NT2/D1 (cell line): ENCODE measurements around the gene UCK2.

Source experiments
- DNase-seq: peaks from one replicate; pipeline ENCODE4 v3.0.0-alpha.2; 2011; ENCODE audit warnings: low read depth, low spot score
- H3K27me3 ChIP-seq: 2 replicates; pipeline ENCODE4 v1.6.0; 2011; ENCODE audit warnings: mild to moderate bottlenecking; ENCODE audit not compliant: insufficient read length, insufficient read depth
- H3K36me3 ChIP-seq: 2 replicates; pipeline ENCODE4 v1.6.1; 2011; ENCODE audit warnings: mild to moderate bottlenecking, low read length, mixed read lengths; ENCODE audit not compliant: insufficient read depth, insufficient read length
- H3K4me1 ChIP-seq: 2 replicates; pipeline ENCODE4 v1.5.1; 2011; ENCODE audit not compliant: insufficient read depth, insufficient read length
- H3K4me3 ChIP-seq: 2 replicates; pipeline ENCODE4 v1.5.1; 2011; ENCODE audit warnings: low read depth; ENCODE audit not compliant: insufficient read length
- H3K9ac ChIP-seq: 2 replicates; pipeline ENCODE4 v1.6.0; 2011; ENCODE audit warnings: low read depth; ENCODE audit not compliant: insufficient read length
- H3K9me3 ChIP-seq: 2 replicates; pipeline ENCODE4 v1.5.1; 2011; ENCODE audit warnings: mild to moderate bottlenecking, low read length; ENCODE audit not compliant: insufficient read depth
- SUZ12 ChIP-seq: IDR thresholded peaks from 2 replicates; pipeline ENCODE4 v1.6.1; 2011; ENCODE audit not compliant: insufficient read length, insufficient read depth; ENCODE audit errors: extremely low read depth
- YY1 ChIP-seq: IDR thresholded peaks from 2 replicates; pipeline ENCODE4 v1.6.1; 2011; ENCODE audit not compliant: insufficient read length, insufficient read depth
- ZNF274 ChIP-seq: IDR thresholded peaks from 2 replicates; pipeline ENCODE4 v1.6.1; 2011; ENCODE audit warnings: mild to moderate bottlenecking, low read depth, low read length

The UCK2 gene

DNA sequence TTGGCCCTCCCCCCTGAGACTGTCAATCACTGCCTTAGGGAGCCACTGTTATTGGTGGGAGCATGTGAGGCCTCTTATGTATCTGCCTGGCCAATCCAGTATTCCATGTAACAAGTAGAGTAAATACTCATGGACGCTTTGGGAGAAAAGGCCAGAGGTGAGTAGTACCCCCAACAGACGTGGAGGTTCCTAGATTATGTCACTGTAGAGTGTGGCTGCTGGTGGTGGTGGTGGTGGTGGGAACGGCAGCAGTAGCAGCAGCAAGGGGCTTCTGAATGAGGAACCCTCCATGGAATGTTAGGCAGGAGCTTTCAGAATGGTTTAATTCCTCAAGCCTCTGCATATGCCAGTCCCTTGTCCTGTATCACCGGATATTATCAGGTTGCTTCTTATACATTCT lies 118.5 kb downstream of the UCK2 start:
- TF ChIP-seq ZNF274 (no peak), SUZ12 (no peak), YY1 (no peak)
- H3K27me3 ChIP-seq = no peaks in the 10 kb centered on the region
- H3K4me3 ChIP-seq = no peak overlapping the region
- H3K36me3 ChIP-seq = no peaks in the 10 kb centered on the region
- no peak overlapping the region for H3K9ac ChIP-seq
- no peaks in the 10 kb centered on the region for H3K9me3 ChIP-seq
- H3K4me1 ChIP-seq = no peaks in the 10 kb centered on the region
- no peak for DNase-seq

DNA sequence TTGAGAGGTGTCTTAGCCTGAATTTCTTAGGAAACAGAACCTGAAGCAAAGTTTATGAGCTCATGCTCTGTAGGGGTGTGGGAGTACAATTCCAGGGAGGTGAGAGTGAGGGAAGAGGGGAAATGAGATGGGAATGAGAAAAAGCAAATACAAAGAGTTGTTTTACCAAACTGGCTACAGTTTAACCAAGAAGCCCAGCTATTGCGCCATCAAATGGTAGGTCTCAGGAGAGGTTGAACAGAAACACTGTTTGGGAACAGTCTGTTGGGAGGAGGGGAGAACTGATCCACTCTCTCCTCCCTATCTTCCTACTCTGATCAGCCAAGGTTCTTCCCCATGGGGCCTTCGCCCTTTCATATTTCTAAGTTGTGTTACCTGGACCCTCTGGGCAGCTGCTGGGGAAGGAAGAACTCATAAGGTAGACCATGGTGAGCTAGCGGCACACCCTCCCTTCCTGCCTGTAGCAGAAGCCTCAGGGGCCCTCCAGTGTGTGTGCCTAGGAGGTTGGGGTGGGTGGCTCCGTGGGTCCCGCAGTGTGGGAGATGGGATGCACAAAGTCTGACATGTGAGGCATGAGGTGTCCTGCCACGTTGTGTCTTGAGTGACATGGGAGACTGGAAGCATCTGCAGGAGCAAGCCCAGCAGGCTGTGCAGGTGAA lies 120.5 kb downstream of the UCK2 start:
- Histone ChIP-seq H3K27me3 (no peaks in the 10 kb centered on the region), H3K36me3 (no peaks in the 10 kb centered on the region)
- TF ChIP-seq ZNF274 (no peak), SUZ12 (no peak), YY1 (no peak)

DNA sequence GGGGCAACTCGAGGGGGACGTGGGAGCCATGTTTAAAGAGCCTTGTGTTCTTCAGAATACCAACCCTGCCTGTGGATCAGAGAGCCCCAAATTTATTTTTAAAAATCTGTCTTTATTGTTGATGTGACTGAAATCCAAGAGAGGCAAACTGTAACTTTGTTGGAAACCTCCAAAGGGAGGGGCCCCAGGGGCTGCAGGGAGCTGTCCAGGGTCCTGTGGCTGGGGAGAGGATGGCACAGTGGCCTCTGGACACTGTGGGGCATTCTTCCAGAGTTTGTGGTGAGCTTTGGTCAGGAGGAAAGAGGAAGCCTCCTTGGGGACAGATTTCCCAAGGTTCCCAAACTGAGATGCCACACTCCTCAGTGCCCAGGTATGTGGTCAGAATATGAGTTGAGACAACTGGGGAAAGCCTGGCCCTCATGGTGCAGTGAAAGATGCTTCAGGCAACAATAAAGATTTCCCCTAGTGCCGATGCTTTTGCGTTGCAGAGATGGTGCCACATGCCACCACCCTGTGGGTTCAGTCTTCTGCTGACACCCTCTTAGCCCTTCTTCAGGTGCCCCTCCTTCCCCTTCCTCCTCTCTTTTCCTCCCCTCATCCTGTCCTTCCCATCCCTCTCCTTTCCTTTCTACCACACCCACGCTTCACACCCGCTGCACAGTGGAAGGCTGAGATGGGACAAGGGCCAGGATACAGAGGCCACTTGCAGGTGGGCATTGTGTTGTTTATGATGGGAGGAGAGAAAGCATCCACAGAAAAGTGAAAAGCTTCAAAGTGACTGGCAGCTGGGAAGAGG lies 122.1 kb downstream of the UCK2 start:
- H3K36me3 ChIP-seq = no peaks in the 10 kb centered on the region
- no peaks in the 10 kb centered on the region for H3K9me3 ChIP-seq
- DNase-seq = no peak
- H3K27me3 ChIP-seq = no peaks in the 10 kb centered on the region
- no peak overlapping the region for H3K9ac ChIP-seq
- H3K4me1 ChIP-seq = no peaks in the 10 kb centered on the region
- TF ChIP-seq ZNF274 (no peak), YY1 (no peak), SUZ12 (no peak)
- H3K4me3 ChIP-seq = no peak overlapping the region

More for the DNA sequence above, 120.5 kb downstream of the UCK2 start:
- no peak for DNase-seq
- Histone ChIP-seq H3K4me3 (no peak overlapping the region), H3K4me1 (no peaks in the 10 kb centered on the region), H3K9ac (no peak overlapping the region), H3K9me3 (no peaks in the 10 kb centered on the region)

DNA sequence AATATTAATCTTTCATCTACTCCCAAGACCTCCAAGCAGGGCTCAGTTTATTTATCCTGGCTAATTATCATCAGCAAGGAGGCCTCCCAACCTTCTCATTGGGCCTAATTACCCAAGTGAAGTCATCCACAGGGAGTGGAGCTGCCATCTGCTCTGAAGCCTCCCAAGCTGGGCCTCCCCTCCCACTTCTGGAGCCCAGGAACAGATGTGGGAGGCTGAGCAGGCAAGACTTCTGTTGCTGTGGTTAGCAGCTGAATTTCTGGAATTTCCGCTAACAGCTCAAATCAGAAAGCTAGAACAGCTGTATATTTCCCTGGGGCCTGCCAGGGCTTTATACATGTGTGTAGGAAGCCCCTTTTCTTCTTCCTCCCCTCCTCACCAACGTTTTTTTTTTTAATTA lies 127.5 kb downstream of the UCK2 start:
- no peak for DNase-seq
- no peaks in the 10 kb centered on the region for H3K4me1 ChIP-seq
- H3K27me3 ChIP-seq = no peaks in the 10 kb centered on the region

GRCh38 chr1:165958306-165958705 lies 130.9 kb downstream of the UCK2 start:
- no peak overlapping the region for H3K4me3 ChIP-seq
- no peak overlapping the region for H3K9ac ChIP-seq
- H3K9me3 ChIP-seq = no peaks in the 10 kb centered on the region
- no peaks in the 10 kb centered on the region for H3K36me3 ChIP-seq
- TF ChIP-seq SUZ12 = no peak
- no peak for TF ChIP-seq ZNF274
- no peak for TF ChIP-seq YY1
- H3K4me1 ChIP-seq = no peaks in the 10 kb centered on the region
- H3K27me3 ChIP-seq = no peaks in the 10 kb centered on the region
- DNase-seq = no peak

More for the DNA sequence above, 127.5 kb downstream of the UCK2 start:
- H3K36me3 ChIP-seq = no peaks in the 10 kb centered on the region
- H3K9me3 ChIP-seq = no peaks in the 10 kb centered on the region
- H3K4me3 ChIP-seq = no peak overlapping the region
- H3K9ac ChIP-seq = no peak overlapping the region
- TF ChIP-seq SUZ12 (no peak), YY1 (no peak), ZNF274 (no peak)

- H3K36me3 ChIP-seq = no peaks in the 10 kb centered on the region
- no peaks in the 10 kb centered on the region for H3K27me3 ChIP-seq
- TF ChIP-seq SUZ12 (no peak), ZNF274 (no peak), YY1 (no peak)
- H3K9ac ChIP-seq = no peak overlapping the region
- no peaks in the 10 kb centered on the region for H3K4me1 ChIP-seq
- H3K4me3 ChIP-seq = no peak overlapping the region
- no peak for DNase-seq
- no peaks in the 10 kb centered on the region for H3K9me3 ChIP-seq
Observed at GRCh38 chr1:165960136-165960535, 132.7 kb downstream of the UCK2 start.

DNA sequence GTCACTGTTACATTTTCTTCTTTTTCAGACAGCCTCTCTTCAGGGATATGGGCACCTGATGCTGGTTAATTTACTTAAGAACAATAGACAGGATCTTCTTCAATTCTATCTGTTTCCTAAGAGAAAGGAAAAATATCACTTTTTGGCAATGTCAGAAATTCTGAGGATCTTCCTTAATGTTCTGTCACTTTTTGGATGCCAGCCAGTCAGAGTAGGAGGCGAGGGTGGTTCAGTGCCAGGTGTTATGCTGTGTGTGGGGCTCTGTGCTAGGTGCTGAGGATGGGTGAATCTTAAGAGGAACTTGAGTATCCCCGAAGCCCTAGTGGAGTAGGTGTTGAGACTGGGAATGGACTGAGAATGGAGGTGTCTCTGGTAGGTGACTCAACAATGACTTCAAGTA lies 133.5 kb downstream of the UCK2 start:
- no peak for DNase-seq
- no peaks in the 10 kb centered on the region for H3K27me3 ChIP-seq
- H3K9ac ChIP-seq = no peak overlapping the region
- H3K36me3 ChIP-seq = no peaks in the 10 kb centered on the region
- TF ChIP-seq ZNF274 (no peak), YY1 (no peak), SUZ12 (no peak)
- no peaks in the 10 kb centered on the region for H3K4me1 ChIP-seq
- no peak overlapping the region for H3K4me3 ChIP-seq
- H3K9me3 ChIP-seq = no peaks in the 10 kb centered on the region
